HG02870 (cell line): ENCODE results near the gene ICAM3.
"Not testable (repeated sequence)": the region's sequence is repeated elsewhere in the genome, so short reads cannot be mapped to it uniquely, and the experiment has no call there.

Source experiments
- ATAC-seq: cut with Tn5 transposase; IDR thresholded peaks from one replicate; pipeline ENCODE4 v1.9.1; 2021; ENCODE audit warnings: mild to moderate bottlenecking, moderate library complexity; ENCODE audit not compliant: unreplicated experiment

The ICAM3 gene

DNA sequence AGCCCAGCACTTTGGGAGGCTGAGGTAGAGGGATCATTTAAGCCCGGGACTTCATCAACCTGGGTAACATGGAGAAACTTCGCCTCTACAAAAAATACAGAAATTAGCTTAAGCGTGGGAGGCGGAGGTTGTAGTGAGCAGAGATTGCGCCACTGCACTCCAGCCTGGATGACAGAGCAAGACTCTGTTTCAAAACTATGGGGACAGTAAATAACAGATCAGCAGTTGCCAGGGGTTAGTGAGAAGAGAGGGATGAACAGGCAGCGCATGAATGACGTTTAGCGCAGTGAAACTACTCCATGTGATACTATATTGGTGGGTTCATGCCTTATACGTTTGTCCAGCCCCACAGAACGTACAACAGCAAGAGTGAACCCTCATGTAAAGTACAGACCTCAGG lies 7.1 kb upstream of the ICAM3 start:
- ATAC-seq, result no peak

DNA sequence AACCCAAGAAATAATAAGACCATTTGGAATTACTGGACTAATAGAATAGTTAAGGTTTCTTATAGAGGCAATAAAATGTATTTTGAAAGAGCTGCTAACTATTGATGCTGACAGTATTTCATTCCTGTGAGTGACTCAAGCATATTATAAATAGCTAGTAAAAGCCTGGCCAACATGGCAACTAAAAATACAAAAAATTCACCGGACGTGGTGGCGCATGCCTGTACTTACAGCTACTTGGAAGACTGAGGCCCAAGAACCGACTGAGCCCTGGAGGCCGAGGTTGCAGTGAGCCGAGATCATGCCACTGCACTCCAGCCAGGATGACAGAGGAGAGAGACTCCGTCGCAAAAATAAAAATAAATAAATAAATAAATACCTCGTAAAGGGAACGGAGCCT lies 5.4 kb upstream of the ICAM3 start:
- ATAC-seq, result no peak

DNA sequence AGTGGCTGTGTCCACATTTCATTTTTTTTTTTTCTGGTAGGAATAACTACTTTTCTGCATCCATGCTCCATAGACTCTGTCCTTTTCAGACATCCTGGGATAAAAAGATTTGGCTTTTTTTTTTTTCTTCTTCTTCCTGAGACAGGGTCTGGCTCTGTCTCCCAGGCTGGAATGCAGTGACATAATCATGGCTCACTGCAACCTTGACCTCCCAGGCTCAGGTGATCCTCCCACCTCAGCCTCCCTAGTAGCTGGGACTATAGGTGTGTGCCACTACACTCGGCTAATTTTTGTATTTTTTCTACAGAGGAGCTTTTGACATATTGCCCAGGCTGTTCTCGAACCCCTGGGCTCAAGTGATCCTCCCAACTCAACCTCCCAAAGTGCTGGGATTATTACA lies 4.1 kb upstream of the ICAM3 start:
- ATAC-seq, result no peak

DNA sequence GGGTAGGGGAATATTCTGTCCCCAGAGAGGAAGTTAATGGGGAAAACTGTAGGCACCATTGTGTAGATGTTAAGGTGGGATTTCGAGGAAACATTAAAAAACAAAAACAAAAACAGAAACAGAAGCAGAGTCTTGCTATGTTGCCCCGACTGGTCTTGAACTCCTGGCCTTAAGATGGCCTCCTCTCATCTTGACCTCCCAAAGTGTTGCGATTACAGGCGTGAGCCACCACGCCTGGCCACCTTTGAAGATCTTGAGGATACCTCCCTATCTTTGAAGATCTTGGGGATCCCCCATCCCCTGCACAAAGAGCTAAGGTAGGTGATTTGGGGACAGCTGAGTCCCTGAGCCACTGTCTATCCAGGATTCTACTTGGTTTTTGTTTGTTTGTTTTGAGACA lies 553 bp upstream of the ICAM3 start:
- ATAC-seq, result no peak

DNA sequence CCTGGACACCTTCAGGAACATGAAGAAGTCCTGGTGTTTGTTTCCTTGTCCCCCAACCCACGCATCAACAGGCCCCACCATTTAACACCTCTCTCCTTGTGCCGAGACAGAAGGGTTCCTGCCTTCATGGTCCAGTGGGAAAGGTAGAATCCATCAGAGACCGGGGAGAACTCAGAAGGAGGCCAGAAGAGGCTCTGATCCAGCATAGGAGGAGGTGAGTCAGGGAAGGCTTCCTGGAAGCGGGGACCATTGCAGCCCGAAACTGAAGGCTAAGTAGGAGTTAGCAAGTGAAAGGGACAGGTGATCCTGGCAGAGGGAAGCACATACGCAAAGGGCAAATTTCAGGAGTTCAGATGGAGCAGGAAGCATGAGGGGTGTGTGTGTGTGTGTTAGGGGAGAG lies 484 bp downstream of the ICAM3 start:
- ATAC-seq, result no peak

DNA sequence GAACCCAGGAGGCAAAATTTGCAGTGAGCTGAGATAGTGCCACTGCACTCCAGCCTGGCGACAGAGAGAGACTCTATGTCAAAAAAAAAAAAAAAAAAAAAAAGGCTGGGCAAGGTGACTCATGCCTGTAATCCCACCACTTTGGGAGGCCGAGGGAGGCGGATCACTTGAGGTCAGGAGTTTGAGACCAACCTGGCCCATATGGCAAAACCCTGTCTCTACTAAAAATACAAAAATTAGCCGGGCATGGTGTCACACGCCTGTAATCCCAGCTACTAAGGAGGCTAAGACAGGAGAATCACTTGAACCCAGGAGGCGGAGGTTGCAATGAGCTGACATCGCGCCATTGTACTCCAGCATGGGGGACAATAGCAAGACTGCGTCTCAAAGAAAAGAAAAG lies 2.7 kb downstream of the ICAM3 start:
- ATAC-seq, result not testable (repeated sequence)

DNA sequence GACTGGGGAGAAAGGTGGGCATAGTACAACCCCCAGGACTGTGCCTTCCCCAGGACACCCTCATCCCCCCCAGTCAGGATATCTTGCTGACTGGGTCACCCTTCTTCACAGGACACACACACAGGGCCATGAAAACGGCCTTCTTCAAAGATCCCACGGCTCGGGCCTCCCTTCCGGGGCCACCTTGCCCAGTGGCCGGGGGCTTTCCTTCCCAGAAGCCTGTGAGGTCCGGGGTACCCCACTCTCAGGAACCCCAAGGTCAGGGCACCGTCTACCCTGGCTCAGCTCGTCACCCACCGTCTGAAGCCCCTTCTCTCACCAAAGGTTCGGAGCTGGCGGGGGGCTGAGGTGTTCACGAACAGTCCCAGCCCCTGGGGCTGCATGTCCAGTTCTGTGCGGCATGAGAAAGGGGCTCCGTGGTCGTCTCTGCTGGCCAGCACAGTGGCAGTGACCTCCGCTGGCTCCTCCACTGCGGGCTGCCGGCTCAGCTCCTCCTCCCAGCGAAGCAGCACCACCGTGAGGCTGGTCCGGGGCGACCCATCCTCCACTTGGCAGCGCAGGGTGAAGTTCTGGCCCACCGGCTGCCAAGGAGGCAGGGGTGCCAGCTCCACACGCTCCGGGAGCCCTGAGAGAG lies 4.0 kb downstream of the ICAM3 start:
- ATAC-seq, result no peak

DNA sequence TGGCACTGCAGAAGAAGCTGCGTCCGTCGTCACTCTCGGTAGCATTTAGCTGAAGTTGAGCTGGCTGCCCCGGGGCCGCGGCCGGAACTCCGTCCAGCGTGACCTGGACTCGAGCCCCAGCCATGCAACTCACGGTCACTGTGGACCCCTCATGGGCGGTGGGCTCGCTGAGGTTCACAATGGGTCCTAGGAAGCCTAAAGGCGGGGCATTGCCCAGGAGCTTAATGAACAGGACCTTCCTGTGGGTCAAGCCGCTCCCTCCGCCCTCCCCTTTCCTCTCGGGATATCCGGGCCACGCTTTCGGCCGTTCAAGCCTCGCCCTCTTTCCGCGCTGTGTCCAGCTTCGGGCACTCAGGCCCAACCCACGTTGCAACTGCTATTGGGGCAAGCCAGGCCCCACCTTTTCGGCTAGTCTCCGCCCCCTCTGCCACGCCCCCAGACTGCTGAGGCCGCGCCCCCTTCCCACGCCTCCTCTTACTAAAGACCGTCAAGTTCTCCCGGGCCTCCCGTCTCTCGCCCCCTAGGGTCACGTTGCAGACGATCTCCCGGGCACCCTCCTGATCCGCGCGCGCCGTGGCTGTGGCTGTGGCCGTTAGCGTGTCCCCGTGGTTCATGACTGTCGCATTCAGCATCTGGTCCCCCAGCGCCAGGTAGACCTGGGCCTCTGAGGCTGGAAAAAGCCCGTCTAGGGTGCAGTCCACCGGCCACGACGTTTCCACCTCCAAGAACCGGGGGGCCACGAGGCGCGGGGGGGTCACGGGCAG lies 4.7 kb downstream of the ICAM3 start:
- ATAC-seq, result no peak

DNA sequence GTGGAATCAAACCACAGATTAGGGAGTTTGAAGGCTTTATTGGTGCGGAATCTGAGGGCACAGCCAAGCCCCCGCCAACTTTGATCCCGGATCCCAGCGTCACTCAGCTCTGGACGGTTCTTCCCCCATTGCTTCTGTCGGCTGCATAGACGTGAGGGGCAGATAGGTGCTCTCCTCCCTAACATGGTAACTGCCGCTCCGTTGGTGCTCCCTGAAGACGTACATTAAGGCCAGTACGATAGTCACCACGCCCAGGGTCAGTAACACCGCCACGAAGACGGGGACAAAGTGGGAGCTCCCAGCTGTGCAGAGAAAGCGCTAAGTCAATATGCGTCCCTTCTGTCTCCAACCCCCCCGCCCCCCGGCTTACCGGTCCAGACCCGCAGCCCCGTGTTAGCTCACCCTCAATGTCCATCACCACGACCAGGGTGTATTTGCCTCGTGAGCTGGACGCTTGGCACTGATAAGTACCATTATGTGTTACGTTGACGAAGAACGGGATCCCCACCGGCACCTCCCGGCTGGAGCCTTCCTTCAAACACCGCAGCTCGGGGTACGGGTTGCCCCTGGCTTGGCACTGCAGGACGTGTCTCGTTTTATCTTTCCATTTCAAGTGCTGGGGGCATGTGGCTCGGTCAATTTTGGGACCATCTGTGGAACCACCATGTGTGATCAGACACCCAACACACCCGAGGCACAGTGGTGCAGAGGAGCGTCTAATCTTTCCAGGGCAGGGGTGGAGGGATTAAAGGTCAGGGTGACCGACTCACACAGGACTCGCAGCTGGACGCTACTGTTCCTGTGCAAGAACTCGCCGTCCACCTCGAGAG lies 5.5 kb downstream of the ICAM3 start:
- no peak for ATAC-seq

DNA sequence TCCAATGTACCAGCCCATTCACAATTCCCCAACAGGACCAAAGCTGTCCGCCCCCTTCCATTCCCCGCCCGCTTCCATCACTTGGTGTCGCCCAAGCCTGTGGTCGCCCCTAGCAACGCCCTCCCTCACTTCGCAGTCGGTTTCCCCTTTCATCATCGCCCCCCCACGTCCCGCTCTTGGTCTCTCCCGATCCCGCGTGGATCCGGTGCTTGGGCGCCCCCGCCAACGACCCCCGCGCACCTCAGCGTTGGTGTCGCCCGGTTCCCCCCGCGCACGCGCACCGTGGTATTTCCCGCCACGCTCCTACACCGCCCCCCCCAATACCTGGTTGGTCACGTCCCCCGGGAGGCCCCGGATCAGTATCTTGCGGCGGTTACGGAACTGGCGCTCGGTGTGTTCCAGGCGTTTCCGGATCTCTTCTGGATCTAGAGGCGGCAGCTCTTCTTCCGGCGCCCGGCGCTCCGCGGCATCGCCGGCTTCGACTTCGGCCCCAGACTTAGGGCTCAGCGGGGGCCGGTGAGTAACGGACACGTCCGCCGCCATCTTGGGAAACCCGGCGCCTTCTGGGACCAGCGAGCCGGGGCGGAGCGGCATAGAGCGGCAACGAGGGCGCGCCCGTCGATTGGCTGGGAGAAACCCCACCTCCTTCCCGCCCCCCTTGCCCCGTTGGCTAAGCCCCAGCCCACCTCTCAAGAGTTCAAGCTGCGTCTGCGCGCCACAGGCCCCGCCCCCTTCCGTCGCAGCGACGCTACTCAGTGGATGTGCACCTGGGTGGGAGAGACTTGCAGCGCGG lies 6.3 kb downstream of the ICAM3 start, which contains the start of gene RAVER1:
RAVER1 (minus strand) TSS at position 565 of the 793 bp plus-strand sequence; CDS start at position 543, 22 bp downstream.
- ATAC-seq, result peak; percentile 80

DNA sequence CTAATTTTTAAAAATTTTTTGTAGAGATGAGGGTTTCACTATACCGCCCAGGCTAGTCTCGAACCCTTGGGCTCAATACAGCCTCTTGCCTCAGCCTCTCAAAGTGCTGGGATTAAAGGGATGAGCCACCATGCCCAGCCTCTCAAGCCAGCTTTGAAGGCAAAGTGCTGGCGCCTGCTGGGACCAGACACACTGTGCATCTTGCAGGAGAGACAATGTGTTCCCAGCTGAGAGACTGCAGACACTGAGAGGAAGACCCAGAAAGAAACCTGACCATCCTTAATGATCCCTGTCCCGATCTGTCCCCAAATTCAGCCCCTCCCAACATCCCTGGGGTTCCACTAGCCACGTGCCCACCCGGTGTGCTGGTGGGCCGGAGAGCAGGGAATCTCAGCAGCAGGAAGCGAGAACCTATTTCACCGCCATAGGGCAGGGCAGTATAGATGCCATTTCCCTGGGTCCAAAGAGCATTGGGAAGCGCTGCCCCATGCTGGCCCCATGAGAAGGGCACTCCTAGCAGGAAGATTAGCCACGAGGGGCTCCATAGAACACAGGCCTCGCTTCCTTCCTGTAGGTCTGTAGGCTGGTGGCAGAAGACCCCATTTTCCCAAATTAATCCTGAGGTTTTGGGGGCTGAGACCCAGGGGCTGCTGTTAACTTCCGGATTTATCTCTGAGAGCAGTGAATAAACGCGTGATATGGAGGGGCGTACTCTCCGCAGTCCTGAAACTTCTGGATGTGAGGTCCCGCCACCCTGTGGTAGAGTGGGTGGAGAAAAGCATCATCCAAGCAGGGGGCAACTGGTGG lies 7.1 kb downstream of the ICAM3 start:
- no peak for ATAC-seq

DNA sequence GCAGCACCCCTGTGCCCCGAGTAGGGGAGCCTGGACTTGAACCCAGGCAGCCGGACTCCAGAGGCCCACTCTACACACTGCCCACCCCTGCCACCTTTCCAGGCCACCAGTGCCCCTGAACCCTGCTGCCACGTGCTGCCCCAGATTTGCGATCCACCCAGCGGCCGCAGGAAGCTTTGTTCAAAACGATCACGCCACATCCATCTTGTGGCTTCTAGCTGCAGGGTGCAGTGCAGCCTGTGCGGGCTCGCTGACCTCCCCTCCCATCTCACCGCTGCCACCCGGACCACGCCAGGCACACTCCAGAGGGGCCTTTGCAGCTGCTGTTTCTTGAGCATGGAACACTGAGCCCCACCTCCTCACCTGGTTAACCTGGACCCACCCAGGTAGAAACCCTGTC lies 9.9 kb downstream of the ICAM3 start:
- no peak for ATAC-seq

DNA sequence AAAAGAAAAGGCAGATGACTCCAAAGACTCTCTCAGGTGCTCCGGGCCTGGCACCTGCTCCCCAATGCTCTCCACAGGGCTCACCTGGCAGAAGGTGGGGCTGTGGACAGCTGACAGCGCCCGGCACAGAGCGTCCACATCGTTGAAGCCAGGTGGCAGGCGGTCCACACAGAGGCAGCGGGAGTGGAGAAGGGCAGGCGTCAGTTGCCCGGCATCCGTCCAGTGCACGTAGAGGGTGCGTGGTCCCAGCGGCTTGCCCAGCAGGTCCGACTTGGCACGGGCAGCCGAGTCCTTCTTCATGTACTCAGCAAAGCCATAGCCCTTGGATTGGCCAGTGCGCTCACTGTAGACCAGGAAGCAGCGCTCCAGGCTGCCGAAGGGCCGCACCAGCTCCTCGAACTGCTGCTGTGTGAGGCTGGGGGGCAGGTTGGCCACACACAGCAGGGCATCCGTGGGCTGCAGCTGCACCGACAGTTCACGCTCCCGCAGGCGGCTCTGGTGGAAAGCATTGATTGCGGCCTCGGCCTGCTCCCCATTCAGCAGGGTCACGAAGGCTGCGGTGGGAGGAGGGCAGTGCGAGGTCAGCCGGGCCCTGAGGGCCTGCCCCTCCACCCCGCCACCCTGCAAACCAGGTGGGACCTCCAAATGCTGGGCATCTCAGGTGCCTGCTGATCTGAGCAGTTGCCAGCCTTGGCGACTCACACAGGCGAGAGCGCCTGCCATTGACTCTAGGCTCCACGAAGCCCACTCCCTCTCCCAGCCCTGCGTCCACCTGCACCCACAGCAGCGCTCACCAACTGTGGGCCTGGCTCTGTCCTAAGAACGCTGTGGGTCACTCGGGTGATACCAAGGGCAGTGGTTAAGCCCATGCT lies 10.6 kb downstream of the ICAM3 start:
- ATAC-seq, result no peak

DNA sequence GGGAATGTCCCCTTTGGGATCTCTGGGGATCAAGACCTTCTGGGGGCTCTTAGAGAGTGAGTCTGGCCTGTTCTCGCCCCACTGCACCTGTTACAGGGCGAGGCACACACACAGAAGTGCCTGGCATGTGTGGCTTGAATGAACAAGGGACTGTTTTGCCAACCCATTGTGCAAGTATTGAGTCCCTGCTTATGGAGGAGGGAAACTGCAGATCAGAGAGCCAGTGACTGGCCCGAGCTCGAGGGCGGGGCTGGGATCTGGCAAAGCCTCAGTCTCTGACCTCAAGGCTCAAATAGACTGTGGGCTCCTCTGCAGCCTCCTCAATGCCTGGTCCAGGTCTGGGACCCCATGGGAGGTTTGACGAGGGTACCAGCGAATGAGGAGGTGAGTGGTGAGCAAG lies 11.6 kb downstream of the ICAM3 start:
- ATAC-seq, result no peak

DNA sequence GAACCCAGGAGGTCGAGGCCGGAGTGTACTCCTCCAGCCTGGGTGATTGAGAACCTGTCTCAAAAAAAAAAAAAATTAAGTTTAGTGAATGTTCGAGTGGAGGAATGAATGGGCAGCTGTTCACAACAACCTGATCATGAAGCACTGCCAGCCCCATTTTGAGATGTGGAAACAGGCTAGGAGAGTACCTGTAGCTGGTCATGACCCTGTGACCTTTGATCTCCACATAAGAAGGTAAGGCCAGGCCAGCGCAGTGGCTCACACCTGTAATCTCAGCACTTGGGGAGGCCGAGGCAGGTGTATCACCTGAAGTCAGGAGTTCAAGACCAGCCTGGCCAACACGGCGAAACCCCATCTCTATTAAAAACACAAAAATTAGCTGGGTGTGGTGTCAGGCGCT lies 13.7 kb downstream of the ICAM3 start:
- ATAC-seq, result no peak

DNA sequence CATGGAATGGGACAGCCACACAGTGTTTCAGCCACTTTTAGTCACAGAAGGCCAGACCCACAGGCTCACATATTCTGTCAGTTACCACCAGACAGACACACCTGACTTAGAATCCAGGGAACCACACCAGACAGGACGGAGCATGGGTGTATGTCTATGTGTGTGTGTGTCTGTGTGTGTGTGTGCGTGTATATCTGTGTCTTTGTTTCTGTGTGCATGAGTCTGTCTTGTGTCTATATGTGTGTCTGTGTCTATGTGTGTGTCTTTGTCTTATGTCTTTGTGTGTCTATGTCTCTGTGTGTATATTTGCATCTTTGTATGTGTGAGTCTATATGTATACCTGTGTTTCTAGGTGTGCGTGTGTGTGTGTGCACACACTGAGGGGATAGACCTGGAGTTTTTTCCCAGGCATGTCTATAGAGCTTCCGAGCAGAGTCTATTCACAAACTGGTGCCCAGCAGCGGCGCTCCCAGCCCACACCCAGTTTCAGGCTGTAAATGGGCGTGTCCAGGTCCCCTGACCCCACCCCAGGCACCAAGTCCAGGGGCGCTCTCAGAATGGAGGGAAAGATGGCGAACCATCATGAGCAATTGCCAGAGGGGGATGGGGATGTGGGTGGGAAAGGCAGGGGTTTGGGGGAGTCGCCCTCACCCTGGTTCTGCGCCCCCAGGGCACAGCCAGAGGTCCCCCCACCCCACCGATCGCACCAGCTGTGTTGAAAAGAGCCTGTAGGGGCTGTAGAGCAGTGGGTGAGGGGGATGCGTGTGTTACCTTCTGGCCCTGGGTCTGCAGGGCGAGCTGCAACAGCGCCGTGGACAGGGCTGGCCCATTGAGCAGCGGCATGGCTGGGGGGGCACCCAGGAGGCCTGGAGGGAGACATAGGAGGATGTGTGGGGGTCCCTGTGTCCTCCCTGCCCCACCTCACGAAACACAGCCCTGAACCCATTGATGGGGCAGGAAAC lies 17.3 kb downstream of the ICAM3 start:
- ATAC-seq, result no peak

DNA sequence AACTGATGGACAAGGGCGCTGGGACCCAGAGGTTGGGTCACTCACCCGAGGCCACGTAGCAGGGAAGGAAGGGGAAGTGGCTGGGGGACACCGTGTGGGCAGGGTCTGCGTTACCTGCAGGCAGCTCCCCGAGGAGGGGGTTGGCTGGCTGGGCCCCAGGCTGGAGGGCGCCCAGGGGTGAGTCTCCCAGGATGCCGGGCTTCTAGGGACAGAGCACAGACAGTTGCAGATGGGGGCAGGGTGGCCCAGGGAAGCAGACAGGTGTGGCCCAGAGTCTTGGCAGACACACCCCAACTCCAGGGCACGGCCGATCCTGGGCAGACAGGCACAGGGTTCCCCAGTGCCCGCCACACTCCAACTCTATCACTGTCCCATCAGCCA lies 18.0 kb downstream of the ICAM3 start:
- no peak for ATAC-seq
